Right atrium auricular region (tissue), 2 donors: Measurements from ENCODE around the gene KRT76. TPM values are rescaled to one million over a fixed set of nuclear protein-coding genes. Genes with fewer than 3 reads are reported as not detected.

ENCODE experiments used
- DNase-seq: peaks from one replicate; pipeline ENCODE4 v3.0.0-alpha.2; 2019; ENCODE audit warnings: low spot score
- H3K27ac ChIP-seq, 2 donors: fragments of 200-600 bp; sonication (generic); 1 replicate in 1 of 2; 2 replicates in 1 of 2; pipeline ENCODE4 v1.5.1; 2016 to 2019
- H3K27me3 ChIP-seq, 2 donors: fragments of 200-600 bp; sonication (generic); one replicate each; pipeline versions ENCODE4 v1.5.1 to v1.6.0; 2017 to 2019
- H3K36me3 ChIP-seq: fragments of 200-600 bp; sonication (generic); one replicate; pipeline ENCODE4 v1.5.1; 2016
- H3K4me1 ChIP-seq, 2 donors: fragments of 200-600 bp; sonication (generic); one replicate each; pipeline versions ENCODE4 v1.5.1 to v1.6.0; 2017 to 2019
- H3K4me3 ChIP-seq, 2 donors: fragments of 200-600 bp; sonication (generic); 1 replicate in 1 of 2; 2 replicates in 1 of 2; pipeline ENCODE4 v1.5.1; 2017 to 2019; ENCODE audit warnings: mild to moderate bottlenecking in 1 of 2, moderate library complexity in 1 of 2
- H3K9me3 ChIP-seq, 2 donors: fragments of 200-600 bp; sonication (generic); one replicate each; pipeline ENCODE4 v1.5.1; 2019
- CTCF ChIP-seq, 2 donors: fragments of 200-600 bp; sonication (generic); IDR thresholded peaks; one replicate each; pipeline ENCODE4 v1.5.1; 2019; ENCODE audit warnings: antibody characterized with exemption in 2 of 2
- total RNA-seq, 2 donors: library from RNA; depleted of rRNA; stranded (reverse); fragments of >200 nt; gene quantifications; one replicate each; pipeline ENCODE4 v1.1.0, GENCODE V29; 2016

Gene KRT76
- total RNA-seq, 2 donors from 2014 or later, result not detected

DNA sequence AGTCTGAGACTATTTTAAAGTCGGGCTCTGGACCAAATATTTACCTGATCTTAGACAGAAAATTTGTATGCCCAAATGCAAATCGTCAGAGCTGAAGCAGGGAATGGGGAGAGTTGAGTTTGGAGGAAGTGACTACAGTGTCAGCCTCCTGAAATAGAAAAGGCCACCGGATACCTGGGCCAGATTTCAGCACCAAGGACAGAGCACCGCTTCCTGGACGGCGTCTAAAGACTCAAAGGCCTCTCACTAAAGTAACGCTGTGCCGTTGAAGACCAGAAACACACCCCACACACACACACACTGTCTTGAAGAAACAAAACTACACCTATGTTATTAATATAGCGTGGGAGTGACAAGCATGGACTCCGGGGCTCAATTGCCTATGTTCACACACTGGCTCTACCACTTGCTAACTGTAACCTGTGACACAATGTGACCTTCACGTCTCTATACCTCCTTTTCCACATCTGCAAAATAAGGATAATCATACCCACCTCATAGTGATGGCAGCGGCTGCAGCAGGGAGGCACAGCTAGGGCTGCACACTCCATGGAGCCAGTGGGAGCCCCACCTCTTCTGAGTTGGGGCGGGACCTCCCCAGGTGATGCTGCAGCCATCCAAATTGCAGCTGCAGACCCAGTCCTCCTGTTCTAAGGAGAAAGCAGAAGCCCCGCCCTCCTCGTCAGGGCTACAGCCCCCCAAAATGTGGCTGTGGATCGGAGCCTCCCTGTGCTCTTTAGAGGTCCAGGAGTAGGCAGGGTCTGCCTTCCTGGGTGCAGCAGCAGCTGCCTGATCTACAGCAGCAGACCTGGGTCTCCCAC is 35.6 kb downstream of the KRT76 start:
- no peak overlapping the region for H3K4me3 ChIP-seq
- no peaks in the 10 kb centered on the region for H3K27me3 ChIP-seq
- no peaks in the 10 kb centered on the region for H3K4me1 ChIP-seq
- H3K9me3 ChIP-seq, result no peaks in the 10 kb centered on the region
- DNase-seq, result no peak
- no peak overlapping the region for H3K27ac ChIP-seq
- no peaks in the 10 kb centered on the region for H3K36me3 ChIP-seq
- no peak for TF ChIP-seq CTCF (IDR thresholded peaks at IDR 0.05)

DNA sequence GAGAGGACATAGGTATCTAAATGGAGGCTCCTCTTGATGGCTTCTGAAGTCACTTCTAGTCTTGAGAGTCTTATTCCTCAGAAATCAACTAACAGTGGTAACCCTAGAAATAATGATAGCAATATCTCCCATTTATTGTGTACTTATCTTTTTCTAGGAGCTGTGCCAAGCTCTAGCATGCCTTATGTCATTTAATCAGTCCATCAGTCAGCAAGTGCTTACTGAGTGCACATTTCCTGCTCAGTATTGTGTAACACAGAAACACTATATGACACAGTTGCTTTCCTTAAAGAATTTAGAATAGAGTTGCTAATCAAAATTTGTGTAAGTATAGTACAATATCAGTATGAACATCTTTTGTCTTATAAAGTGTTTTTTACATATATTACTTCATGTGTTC is 36.6 kb downstream of the KRT76 start:
- DNase-seq, result no peak
- no peak for TF ChIP-seq CTCF (IDR thresholded peaks at IDR 0.05)
- Histone ChIP-seq H3K9me3 (no peaks in the 10 kb centered on the region), H3K27me3 (no peaks in the 10 kb centered on the region), H3K4me3 (no peak overlapping the region), H3K4me1 (no peaks in the 10 kb centered on the region), H3K27ac (no peak overlapping the region), H3K36me3 (no peaks in the 10 kb centered on the region)

GRCh38 chr12:52739963-52740362 is 37.2 kb downstream of the KRT76 start:
- no peak for DNase-seq
- H3K4me3 ChIP-seq, result no peak overlapping the region
- no peaks in the 10 kb centered on the region for H3K27me3 ChIP-seq
- H3K36me3 ChIP-seq, result no peaks in the 10 kb centered on the region
- H3K4me1 ChIP-seq, result no peaks in the 10 kb centered on the region
- no peak for TF ChIP-seq CTCF (IDR thresholded peaks at IDR 0.05)
- no peaks in the 10 kb centered on the region for H3K9me3 ChIP-seq
- H3K27ac ChIP-seq, result no peak overlapping the region

GRCh38 chr12:52735816-52736632 is 41.1 kb downstream of the KRT76 start:
- Histone ChIP-seq H3K9me3 (peaks cover 0 to 5% of the 10 kb centered on the region in 2 donors), H3K4me1 (no peaks in the 10 kb centered on the region), H3K4me3 (no peak overlapping the region), H3K27me3 (no peaks in the 10 kb centered on the region), H3K36me3 (no peaks in the 10 kb centered on the region), H3K27ac (no peak overlapping the region)
- TF ChIP-seq CTCF (IDR thresholded peaks at IDR 0.05), result no peak
- no peak for DNase-seq

- Histone ChIP-seq H3K27ac (no peak overlapping the region), H3K9me3 (peaks cover 0 to 5% of the 10 kb centered on the region in 2 donors), H3K4me3 (no peak overlapping the region), H3K36me3 (no peaks in the 10 kb centered on the region), H3K4me1 (no peaks in the 10 kb centered on the region), H3K27me3 (no peaks in the 10 kb centered on the region)
- no peak for DNase-seq
- no peak for TF ChIP-seq CTCF (IDR thresholded peaks at IDR 0.05)
Observed at GRCh38 chr12:52735106-52735505, 42.0 kb downstream of the KRT76 start.
